Vagina (tissue), 2 donors: ENCODE data around the gene ZNF175.

Experiments
- POLR2A ChIP-seq, 2 donors: fragments of 450-650 bp; IDR thresholded peaks; one replicate each; pipeline ENCODE4 v1.6.1; 2017; ENCODE audit warnings: antibody characterized with exemption in 2 of 2, mild to moderate bottlenecking in 2 of 2, moderate library complexity in 2 of 2
- POLR2AphosphoS5 ChIP-seq, 2 donors: sonication (generic); formaldehyde crosslinking; IDR thresholded peaks; one replicate each; pipeline ENCODE4 v1.9.0; 2017; ENCODE audit warnings: antibody characterized with exemption in 2 of 2, mild to moderate bottlenecking in 2 of 2, low read depth in 1 of 2; ENCODE audit not compliant: insufficient read depth in 1 of 2
- TF ChIP-seq, protein P1 (sequence below), 3 experiments: fragments of 450-650 bp in 2 of 3; fragments of 200-600 bp in 1 of 3; sonication (generic) in 1 of 3; IDR thresholded peaks; one replicate each; pipeline ENCODE4 v1.5.1; 2017 to 2019; ENCODE audit warnings: antibody characterized with exemption in 3 of 3, mild to moderate bottlenecking in 2 of 3, moderate library complexity in 2 of 3

DNA sequence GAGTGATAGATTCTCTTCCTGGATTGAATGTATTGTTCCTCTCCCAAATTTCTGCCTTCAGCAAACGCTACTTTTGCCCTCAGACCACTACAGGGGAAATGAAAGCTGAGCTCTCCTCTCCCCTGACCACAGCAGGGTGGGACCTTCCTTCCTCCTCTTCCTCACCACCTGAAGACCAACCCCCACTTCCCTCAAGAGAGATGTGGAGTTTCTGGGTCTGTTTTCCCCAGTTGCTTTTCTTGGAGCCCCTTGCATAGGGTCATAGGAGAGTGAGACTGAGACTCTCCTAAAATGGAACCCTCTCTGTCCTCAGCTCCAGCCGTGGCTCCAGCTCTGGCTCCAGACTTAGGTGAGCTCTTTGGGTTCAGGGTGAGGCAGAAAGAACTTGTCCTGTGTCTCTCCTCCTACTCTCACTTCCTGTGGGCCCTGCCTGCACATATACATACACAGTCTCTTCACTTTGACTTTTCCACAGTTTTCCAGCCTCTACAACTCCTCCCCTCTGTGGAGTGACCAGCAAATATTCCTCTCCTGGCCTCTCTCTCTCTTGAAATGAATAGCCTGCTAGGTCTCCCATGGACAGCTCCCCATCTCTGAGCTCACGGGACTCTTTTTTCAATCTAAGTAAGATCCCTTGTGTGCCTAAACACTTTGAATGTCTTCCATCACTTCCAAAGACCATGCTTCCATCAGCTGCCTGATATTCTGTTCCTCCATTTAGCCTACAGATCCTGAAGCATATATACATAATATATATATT is 19.2 kb upstream of the ZNF175 start:
- TF ChIP-seq, protein P1, sequence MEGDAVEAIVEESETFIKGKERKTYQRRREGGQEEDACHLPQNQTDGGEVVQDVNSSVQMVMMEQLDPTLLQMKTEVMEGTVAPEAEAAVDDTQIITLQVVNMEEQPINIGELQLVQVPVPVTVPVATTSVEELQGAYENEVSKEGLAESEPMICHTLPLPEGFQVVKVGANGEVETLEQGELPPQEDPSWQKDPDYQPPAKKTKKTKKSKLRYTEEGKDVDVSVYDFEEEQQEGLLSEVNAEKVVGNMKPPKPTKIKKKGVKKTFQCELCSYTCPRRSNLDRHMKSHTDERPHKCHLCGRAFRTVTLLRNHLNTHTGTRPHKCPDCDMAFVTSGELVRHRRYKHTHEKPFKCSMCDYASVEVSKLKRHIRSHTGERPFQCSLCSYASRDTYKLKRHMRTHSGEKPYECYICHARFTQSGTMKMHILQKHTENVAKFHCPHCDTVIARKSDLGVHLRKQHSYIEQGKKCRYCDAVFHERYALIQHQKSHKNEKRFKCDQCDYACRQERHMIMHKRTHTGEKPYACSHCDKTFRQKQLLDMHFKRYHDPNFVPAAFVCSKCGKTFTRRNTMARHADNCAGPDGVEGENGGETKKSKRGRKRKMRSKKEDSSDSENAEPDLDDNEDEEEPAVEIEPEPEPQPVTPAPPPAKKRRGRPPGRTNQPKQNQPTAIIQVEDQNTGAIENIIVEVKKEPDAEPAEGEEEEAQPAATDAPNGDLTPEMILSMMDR (IDR thresholded peaks at IDR 0.05) = no peak
- TF ChIP-seq POLR2A (IDR thresholded peaks at IDR 0.05) (no peak), POLR2AphosphoS5 (IDR thresholded peaks at IDR 0.05; ENCODE audit: insufficient read depth in 1 of 2, low read depth in 1 of 2) (no peak)
